Endodermal cell (in vitro differentiated cells): ENCODE data around the gene ZNF14. TPM values are rescaled to one million over a fixed set of nuclear protein-coding genes. Genes with fewer than 3 reads are reported as not detected.

Experiments used
- DNase-seq: peaks from one replicate; pipeline ENCODE4 v3.0.0-alpha.2; 2017
- H3K27ac ChIP-seq: 2 replicates; pipeline ENCODE4 v1.5.1; 2013; ENCODE audit warnings: mild to moderate bottlenecking, low read depth, low read length, moderate library complexity
- H3K27me3 ChIP-seq: 2 replicates; pipeline ENCODE4 v1.6.1; 2013; ENCODE audit warnings: mild to moderate bottlenecking, low read length, moderate library complexity; ENCODE audit not compliant: insufficient read depth, control insufficient read depth, poor library complexity, severe bottlenecking
- H3K36me3 ChIP-seq: 2 replicates; pipeline ENCODE4 v1.7.0; 2013; ENCODE audit warnings: mild to moderate bottlenecking, low read length, moderate library complexity; ENCODE audit not compliant: control insufficient read depth, insufficient read depth
- H3K4me1 ChIP-seq: one replicate; pipeline ENCODE4 v1.7.0; 2013; ENCODE audit warnings: low read length; ENCODE audit not compliant: control insufficient read depth, insufficient read depth
- H3K4me3 ChIP-seq: 2 replicates; pipeline ENCODE4 v1.5.1; 2013; ENCODE audit warnings: mild to moderate bottlenecking, low read length, moderate library complexity
- H3K9ac ChIP-seq: 2 replicates; pipeline ENCODE4 v1.6.1; 2013; ENCODE audit warnings: mild to moderate bottlenecking, low read length, moderate library complexity; ENCODE audit not compliant: poor library complexity, severe bottlenecking; ENCODE audit errors: extremely low read depth
- H3K9me3 ChIP-seq: 2 replicates; pipeline ENCODE4 v1.6.1; 2013; ENCODE audit warnings: mild to moderate bottlenecking, low read length, moderate library complexity; ENCODE audit not compliant: control insufficient read depth
- H3K27ac Mint-ChIP-seq: 2 replicates; pipeline ENCODE4 v1.8.0; 2020; ENCODE audit warnings: mixed read lengths
- H3K27me3 Mint-ChIP-seq: 2 replicates; pipeline ENCODE4 v1.8.0; 2021; ENCODE audit warnings: mild to moderate bottlenecking, mixed read lengths; ENCODE audit not compliant: insufficient read depth
- H3K36me3 Mint-ChIP-seq: 2 replicates; pipeline ENCODE4 v1.8.0; 2020; ENCODE audit warnings: low read depth, mixed read lengths
- H3K4me1 Mint-ChIP-seq: 2 replicates; pipeline ENCODE4 v1.8.0; 2020; ENCODE audit warnings: mixed read lengths
- H3K4me3 Mint-ChIP-seq: 2 replicates; pipeline ENCODE4 v1.8.0; 2020; ENCODE audit warnings: mild to moderate bottlenecking, moderate library complexity, mixed read lengths
- H3K9me3 Mint-ChIP-seq: 2 replicates; pipeline ENCODE4 v1.8.0; 2020; ENCODE audit warnings: mild to moderate bottlenecking, mixed read lengths
- WGBS, 2 experiments: methylation state at CpG; one replicate each; pipeline versions ENCODE4 v1.1.5 to v1.1.7; 2013; ENCODE audit warnings: missing lambda C conversion rate in 2 of 2, mixed read lengths in 1 of 2; ENCODE audit not compliant: insufficient coverage in 1 of 2, insufficient read length in 1 of 2; 5-methylcytosine and 5-hydroxymethylcytosine counted together
- total RNA-seq, 2 donors: library from RNA; stranded (reverse); fragmentation: NEBNext Ultra II Directional in 1 of 2; extraction: Animal tissue kit (Norgen Biotek cat#: 25700) in 1 of 2; gene quantifications; 2 replicates in 1 of 2; 3 replicates in 1 of 2; pipeline ENCODE4 v1.2.1, GENCODE V29; 2021
- TF ChIP-seq, protein P1 (sequence below): fragments of 200-600 bp; sonication (generic); conservative IDR thresholded peaks from 2 replicates; pipeline ENCODE4 v1.5.0; 2021; ENCODE audit warnings: antibody characterized with exemption, mild to moderate bottlenecking

The ZNF14 gene
- total RNA-seq, 2 donors from 2014 or later = 7.8 to 8.7 TPM

DNA sequence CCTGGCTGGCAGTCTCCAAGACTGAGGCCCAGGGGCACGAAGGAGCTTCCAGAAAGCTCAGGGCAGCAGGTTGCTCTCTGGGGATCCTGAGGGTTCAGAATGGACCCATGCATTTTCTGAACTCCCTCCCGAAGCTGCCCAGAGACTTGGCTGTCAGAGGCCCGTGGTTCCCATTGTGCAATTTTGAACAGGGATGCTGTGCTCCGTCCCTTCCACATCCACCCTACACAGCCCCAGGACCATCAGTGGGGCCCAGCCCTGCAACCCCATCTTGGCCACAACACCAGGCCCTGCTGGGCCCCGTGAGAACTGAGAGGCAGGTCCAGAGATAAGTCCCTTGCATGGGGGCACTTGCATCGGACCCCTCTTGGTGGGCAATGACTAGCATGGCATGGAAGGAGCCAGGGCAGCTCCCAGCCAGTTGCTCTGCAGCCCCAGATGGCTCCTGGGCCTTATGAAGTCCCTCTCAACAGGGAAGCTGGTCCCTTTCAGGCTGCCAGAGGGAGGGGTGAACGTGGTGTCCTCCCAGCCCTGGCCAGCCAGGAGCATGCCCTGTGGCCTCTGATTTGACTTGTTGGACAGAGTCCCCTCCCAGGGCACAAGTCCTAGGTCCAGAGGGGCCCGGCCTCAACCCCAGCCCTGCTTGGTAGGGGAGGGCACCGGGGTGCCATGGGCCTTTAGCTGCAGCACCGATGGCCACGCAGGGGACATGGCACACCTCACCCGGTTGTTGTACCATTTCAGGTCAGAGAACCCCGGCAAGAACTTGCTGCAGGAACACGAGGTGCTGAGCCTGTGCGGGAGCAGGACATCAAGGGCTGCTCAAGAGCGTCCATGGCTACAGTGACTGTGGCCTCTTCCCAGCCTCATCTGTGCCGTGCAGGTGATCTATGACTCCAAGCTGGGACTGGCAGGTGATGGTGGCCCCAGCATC lies 17.3 kb upstream of the ZNF14 start:
- H3K4me3 Mint-ChIP-seq = no peak overlapping the region
- no peaks in the 10 kb centered on the region for H3K4me1 Mint-ChIP-seq
- TF ChIP-seq, protein P1, sequence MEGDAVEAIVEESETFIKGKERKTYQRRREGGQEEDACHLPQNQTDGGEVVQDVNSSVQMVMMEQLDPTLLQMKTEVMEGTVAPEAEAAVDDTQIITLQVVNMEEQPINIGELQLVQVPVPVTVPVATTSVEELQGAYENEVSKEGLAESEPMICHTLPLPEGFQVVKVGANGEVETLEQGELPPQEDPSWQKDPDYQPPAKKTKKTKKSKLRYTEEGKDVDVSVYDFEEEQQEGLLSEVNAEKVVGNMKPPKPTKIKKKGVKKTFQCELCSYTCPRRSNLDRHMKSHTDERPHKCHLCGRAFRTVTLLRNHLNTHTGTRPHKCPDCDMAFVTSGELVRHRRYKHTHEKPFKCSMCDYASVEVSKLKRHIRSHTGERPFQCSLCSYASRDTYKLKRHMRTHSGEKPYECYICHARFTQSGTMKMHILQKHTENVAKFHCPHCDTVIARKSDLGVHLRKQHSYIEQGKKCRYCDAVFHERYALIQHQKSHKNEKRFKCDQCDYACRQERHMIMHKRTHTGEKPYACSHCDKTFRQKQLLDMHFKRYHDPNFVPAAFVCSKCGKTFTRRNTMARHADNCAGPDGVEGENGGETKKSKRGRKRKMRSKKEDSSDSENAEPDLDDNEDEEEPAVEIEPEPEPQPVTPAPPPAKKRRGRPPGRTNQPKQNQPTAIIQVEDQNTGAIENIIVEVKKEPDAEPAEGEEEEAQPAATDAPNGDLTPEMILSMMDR = no peak
- no peaks in the 10 kb centered on the region for H3K9me3 Mint-ChIP-seq
- peaks cover 8% of the 10 kb centered on the region for H3K27me3 Mint-ChIP-seq
- Histone ChIP-seq H3K27me3 (no peaks in the 10 kb centered on the region), H3K4me3 (no peak overlapping the region), H3K27ac (no peak overlapping the region), H3K9ac (no peak overlapping the region), H3K4me1 (no peaks in the 10 kb centered on the region), H3K36me3 (no peaks in the 10 kb centered on the region), H3K9me3 (no peaks in the 10 kb centered on the region)
- H3K27ac Mint-ChIP-seq = no peak overlapping the region
- H3K36me3 Mint-ChIP-seq = no peaks in the 10 kb centered on the region
- DNase-seq = no peak
- 86 to 90% methylated on average over 13 to 17 of the region's 17 CpGs for WGBS, 2 experiments

DNA sequence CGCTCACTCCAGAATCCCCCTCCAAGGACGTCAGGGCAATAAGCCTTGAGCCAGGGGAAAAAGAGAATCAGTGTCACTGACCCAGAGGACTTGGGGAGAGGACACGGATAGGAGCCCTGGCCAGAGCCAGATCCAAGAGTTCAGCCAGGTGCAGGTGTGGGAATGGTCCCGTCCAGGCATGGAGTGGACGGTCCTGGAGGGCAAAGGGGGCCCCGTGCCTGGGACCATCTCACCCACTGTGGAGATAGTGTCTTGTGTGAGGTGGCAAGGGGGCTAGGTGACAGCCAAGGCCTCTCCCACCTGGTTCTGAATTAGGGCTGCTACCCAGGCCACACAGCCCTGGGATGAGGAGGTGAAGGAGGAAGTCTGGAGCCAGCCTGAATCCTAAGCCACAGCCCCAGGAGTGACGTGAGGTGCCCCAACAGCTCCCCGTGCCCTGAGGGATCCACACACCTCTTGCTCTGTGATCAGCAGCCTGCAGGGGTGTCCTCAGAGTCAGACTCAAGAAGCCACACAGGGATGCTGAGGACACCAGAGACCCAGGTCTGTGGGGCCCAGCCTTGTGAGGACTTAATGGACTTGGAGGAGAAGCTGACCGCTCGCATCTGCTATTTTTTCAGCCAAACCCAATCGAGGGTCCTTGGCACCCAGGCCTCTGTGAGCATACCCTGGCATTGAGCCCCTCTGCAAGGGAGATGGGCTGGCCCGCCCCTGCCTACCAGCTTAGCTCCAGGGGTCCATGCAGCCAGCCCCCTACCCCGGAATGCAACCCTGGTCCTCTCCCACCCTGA lies 16.4 kb upstream of the ZNF14 start:
- Histone ChIP-seq H3K9ac (no peak overlapping the region), H3K4me3 (no peak overlapping the region), H3K27ac (no peak overlapping the region), H3K4me1 (no peaks in the 10 kb centered on the region), H3K9me3 (no peaks in the 10 kb centered on the region), H3K27me3 (no peaks in the 10 kb centered on the region), H3K36me3 (no peaks in the 10 kb centered on the region)
- Mint-ChIP-seq H3K27me3 (peaks cover 16% of the 10 kb centered on the region), H3K4me1 (no peaks in the 10 kb centered on the region), H3K9me3 (no peaks in the 10 kb centered on the region), H3K27ac (no peak overlapping the region), H3K4me3 (no peak overlapping the region), H3K36me3 (no peaks in the 10 kb centered on the region)
- WGBS, 2 experiments = 89 to 100% methylated on average over 5 to 13 of the region's 13 CpGs
- DNase-seq = no peak
- TF ChIP-seq, protein P1 = no peak

DNA sequence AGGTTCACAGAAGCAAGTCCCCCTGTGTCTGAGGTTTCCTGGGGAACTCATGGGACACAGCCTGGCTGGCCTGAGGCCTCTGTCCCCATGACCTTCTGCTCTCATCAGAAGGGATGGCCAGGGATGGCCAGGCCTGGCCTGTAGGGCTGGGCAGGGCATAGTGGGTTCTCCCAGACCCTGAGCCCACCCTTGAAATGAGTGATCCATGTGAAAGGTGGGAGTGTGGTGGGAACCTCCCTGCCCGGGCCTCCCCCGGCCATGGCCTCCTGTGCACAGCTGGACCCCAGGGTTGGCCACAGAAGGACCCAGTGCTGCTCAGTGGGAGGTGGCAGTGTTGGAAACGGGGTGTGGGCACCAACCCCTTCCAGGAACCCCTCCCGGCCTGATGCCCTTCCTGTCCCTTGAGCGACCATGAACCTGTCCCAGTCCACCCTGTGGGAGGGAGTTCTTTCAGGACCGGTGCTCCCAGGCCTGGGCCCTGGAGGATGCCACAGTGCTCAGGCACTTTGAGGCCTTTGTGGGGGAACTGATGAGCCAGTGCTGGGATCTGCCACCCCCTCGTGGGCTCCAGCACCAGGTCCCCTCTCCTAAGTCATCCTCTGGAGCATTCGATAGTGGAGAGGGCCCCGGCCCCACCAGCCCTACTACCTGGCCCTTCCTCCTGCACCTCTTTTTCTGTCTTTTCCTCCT lies 15.5 kb upstream of the ZNF14 start:
- Histone ChIP-seq H3K36me3 (no peaks in the 10 kb centered on the region), H3K4me1 (no peaks in the 10 kb centered on the region), H3K4me3 (no peak overlapping the region), H3K9ac (no peak overlapping the region), H3K27ac (no peak overlapping the region), H3K27me3 (no peaks in the 10 kb centered on the region), H3K9me3 (no peaks in the 10 kb centered on the region)
- H3K27me3 Mint-ChIP-seq = peaks cover 22% of the 10 kb centered on the region
- WGBS, 2 experiments = 83 to 94% methylated on average over 3 to 9 of the region's 9 CpGs
- H3K27ac Mint-ChIP-seq = no peak overlapping the region
- H3K4me3 Mint-ChIP-seq = no peak overlapping the region
- no peaks in the 10 kb centered on the region for H3K9me3 Mint-ChIP-seq
- H3K4me1 Mint-ChIP-seq = no peaks in the 10 kb centered on the region
- TF ChIP-seq, protein P1 = no peak
- no peak for DNase-seq
- no peaks in the 10 kb centered on the region for H3K36me3 Mint-ChIP-seq
